Gastroesophageal sphincter (tissue), 3 donors: ENCODE results near the gene TRIM2.

Experiments used
- CTCF ChIP-seq, 4 experiments: fragments of 200-600 bp in 2 of 4; fragments of 450-650 bp in 2 of 4; sonication (generic) in 1 of 4; IDR thresholded peaks; one replicate each; pipeline ENCODE4 v1.5.1; 2017 to 2019; ENCODE audit warnings: antibody characterized with exemption in 4 of 4, mild to moderate bottlenecking in 2 of 4, moderate library complexity in 2 of 4
- EP300 ChIP-seq: sonication (generic); formaldehyde crosslinking; IDR thresholded peaks from one replicate; pipeline ENCODE4 v1.6.1; 2017; ENCODE audit warnings: antibody characterized with exemption, mild to moderate bottlenecking
- POLR2A ChIP-seq, 2 donors: fragments of 450-650 bp; IDR thresholded peaks; one replicate each; pipeline ENCODE4 v1.6.1; 2017; ENCODE audit warnings: antibody characterized with exemption in 2 of 2, mild to moderate bottlenecking in 2 of 2, moderate library complexity in 1 of 2
- POLR2AphosphoS5 ChIP-seq: sonication (generic); formaldehyde crosslinking; IDR thresholded peaks from one replicate; pipeline ENCODE4 v1.6.1; 2017; ENCODE audit warnings: antibody characterized with exemption

GRCh38 chr4:153261461-153261860, 57.2 kb downstream of the TRIM2 start:
- TF ChIP-seq CTCF (IDR thresholded peaks at IDR 0.05) (no peak), POLR2A (IDR thresholded peaks at IDR 0.05) (no peak), EP300 (no peak), POLR2AphosphoS5 (no peak)
